Measurements from ENCODE around the gene CYP2J2.
A peak's percentile ranks its signal among the peaks of the same experiment; 100 is the strongest.
"Not testable (repeated sequence)": the region's sequence is repeated elsewhere in the genome, so short reads cannot be mapped to it uniquely, and the experiment has no call there.

The CYP2J2 gene

DNA sequence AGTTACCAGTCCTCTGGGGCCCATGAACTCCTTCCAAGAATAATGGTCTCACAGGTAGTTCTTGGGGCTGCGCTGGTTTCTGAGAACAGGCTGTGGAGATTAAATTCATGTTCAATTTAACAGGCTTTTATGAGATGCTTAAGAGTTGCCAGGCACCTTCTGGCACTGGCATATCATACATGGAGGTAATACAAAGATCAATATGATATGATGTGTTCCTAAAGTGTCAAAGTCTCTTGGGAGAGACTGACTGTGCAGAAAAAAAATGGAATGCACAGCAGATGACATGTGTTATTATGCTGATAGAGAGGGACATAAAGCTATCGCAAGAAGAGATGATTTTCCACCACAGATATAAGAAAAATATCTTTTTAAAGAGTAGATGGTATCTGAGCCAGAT lies 6.8 kb downstream of the CYP2J2 start:
- no peak for DNase-seq

DNA sequence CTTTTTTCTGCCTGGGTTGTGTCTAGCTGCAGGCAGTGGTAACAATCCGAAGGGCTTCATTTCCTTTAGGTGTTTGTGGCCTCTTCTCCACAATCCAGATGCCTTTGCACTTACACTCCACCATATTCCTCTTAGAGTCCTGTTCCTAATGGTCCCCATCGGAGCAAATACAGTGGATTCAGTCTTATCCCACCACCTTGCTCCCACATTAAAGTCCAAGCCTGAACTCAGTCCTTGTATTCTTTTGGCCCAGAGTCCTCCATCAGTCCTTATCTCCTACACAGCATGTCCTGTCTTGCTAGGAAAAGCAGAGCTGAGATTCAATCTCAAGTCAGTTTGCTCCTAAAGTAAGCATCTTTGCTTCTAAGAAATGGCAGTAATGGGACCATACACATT lies 8.8 kb downstream of the CYP2J2 start:
- DNase-seq, result no peak

DNA sequence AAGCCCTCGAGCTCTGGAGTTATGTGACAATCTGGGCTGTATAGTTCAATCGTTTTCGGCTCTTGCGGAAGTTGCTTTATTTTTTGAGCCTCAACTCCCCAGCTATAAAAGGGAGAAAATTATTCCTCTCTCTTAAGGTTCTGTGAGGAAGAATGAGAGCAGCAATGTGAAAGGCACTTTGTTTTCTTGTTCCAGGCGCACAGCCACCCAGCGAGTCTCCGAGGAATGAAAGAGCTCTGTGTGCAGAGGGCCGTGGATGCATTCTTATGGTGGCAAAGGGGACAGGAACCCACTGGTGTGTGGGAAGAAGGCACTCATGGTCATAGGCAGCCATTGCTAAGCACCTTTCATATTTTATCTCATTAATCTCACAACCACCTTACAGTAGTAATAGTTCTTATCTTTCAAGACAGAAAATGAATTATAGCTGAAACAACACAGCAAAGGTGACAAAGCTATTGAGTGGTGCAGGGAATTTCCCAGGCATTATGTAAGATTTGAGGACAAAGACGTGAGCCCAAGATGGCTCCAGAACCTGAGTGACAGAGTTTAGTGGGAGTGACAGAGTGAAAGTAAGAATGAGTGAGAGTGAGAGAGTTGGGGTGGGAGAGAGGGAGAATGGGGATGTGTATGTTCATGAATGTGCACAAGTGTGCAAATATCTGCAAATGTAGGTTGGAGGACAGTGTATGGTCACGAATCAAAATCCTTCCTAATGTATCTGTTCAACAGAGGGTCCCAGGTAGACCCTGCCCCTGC lies 9.4 kb downstream of the CYP2J2 start:
- no peak for DNase-seq

DNA sequence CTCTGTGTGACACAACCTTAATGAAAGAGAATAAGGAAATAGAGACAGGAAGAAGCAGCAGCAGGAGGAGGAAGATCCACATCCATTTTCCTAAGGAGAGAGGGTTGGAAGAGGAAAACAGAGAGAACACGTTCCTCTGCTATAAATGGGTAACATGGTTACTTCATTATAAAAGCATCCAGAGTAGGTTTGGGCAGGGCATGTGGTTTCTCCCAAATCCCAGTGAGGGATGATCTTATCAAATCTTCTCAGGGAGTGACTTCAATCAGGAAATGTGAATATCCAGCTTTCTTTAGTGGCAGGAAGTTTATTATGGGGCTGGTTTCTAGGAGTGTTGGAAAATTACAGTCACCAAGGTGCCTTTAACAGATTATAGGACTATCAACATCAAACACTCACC lies 11.1 kb downstream of the CYP2J2 start:
- no peak for DNase-seq

DNA sequence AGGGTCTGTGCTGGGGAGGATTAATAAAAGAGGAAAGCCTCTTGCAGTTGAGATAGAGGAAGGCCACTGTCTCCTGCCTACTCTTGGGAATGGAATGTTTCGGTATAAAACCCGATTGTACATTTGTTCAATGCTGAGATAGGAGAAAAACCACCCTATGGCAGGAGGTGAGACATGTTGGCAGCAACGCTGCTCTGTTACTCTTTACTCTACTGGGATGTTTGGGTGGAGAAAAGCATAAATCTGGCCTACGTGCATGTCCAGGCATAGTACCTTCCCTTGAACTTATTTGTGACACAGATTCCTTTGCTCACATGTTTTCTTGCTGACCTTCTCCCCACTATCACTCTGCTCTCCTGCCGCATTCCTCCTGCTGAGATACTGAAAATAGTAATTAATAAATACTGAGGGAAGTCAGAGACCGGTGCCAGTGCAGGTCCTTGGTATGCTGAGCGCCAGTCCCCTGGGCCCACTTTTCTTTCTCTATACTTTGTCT lies 11.7 kb downstream of the CYP2J2 start:
- not testable (repeated sequence) for DNase-seq

DNA sequence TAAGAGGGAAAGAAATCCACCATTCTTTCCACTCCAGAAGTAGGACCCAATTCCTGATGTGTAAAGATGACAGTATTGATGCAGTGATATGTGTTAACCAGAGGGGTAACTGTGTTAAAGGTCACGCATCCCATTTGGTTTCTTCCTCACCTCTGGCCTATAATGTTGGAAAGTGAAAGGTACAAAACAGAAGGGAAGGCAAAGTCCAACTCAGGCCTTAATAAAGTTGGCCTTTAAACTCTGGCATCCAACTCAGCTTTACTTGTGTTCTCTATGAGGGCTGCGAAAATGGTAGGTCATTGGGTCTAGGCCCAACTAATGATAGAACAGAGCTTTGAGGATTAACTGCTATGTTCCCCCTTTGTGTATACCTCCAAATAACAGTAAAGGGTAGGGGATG lies 17.9 kb downstream of the CYP2J2 start:
- DNase-seq, result no peak

DNA sequence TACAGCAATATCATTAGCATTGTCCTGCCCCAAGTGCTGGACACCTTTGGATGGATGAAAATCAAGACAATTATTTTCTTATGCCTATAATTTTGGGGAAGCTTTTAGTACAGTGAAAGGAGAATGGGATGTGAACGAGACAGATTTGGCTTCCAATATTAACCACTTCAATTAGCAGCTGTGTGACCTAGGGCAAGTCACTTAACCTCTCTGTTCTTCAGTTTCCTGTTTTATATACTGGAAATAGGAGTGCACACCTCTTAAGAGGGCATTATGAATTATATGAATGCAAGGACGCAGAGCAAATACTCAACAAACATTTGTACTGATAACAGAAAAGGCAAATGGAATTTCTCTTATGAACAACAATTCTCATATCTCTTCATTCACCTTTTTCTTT lies 18.5 kb downstream of the CYP2J2 start:
- DNase-seq, result no peak

DNA sequence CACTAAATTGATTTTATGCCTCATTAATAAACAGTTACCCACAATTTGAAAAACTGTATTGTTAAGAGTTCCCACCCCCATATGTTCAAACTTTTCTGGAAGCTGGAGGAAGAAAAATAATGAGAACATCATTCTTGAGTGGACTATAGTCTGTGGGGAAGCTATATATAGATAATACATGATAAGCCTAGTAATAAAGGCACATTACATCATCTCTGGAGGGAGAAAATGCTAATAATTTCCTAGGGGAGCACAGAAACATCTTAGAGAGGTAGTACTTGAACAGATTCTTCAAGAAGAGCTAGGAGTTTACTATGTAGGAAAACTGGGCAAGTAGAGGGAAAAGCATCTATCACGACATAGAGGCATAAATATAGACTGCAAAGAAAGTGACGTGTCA lies 19.6 kb downstream of the CYP2J2 start:
- DNase-seq, result no peak

DNA sequence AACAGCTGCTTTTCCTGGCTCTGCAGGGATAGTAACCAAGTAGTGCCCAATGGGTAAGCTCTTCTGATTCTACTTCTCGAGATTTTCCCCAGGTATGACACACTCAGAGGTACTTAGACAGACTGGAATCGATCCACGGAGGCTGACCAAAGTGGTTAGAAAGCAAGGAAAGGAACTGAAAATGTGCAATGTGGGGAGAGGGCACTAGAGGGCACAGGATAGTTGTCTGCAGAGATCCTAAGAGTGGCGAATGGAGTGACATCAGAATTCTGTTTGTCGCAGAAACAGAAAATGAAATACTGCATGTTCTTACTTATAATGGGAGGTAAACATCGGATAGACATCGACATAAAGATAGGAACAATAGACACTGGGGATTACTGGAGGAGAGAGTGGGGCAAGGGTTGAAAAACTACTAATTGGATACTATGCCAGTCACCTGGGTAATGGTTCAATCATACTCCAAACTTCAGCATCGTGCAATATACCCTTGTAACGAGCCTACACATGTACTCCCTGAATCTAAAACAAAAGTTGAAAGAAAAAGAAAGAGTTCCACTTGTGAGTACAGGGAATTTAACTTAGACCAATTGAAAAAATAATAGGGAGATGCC lies 23.3 kb downstream of the CYP2J2 start:
- no peak for DNase-seq

DNA sequence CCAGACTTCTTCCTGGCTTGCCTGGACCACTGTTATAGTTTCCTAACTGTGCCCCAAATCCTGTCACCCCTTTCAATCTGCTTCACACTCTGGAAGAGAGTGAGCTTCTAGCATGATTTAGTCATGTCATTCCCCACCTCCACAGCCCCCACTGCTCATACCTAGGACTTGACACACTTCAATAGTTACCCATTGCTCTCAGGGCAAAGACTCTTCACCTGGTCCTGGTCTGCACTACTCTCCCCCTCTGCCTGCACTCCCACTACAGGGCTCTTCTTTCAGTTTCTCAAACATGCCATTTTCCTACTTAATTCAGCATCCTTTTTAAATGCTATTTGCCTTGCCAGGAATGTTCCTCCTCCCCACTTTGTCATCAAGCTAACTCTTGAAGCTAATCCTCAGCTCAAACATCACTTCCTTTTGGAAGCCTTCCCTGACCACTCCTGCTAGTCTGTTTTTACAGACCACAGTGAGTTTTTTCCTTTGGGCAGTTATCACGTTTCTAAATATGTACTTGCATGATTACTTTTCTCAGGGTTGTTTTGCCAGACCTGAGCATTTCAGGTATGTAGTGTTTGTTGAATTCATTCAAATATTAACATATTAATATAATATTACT lies 24.7 kb downstream of the CYP2J2 start:
- no peak for DNase-seq

DNA sequence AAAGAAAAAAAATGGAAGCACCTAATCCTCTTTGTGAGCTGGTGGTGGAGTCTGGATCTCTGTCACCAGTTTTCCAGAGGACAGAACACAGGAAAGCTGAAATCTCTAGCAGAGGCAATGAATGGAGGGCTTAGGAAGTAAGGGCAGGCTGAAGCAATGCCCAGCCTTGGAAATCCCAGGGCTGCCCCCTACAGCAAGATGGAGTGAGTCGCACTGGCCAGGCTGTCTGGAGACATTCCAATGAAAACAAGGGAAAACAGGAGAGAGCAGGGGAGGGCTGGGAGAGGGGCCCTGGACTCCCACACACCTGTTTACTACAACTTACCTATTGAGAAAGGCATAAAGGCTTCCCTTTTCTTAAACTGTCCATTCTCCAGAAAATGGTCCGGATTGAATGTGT lies 25.9 kb downstream of the CYP2J2 start:
- no peak for DNase-seq

DNA sequence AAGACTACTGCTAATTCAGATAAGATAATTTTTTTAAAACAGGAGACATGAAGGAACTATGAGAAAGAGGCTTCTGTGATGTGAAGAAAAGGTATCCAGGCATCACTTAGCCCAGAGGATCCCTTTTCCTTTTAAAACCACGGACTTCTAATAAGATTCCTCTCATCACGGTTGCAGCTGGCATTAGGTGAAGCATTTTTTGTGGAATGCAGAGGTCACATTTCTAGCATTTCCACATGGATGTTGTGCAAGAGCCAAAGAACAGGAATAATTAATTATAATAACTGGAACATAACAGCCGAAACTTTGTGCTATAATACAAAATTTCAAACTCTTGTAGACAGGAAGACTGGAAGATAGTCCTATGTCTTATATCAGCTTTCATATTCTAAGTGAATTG lies 27.6 kb downstream of the CYP2J2 start:
- no peak for DNase-seq

DNA sequence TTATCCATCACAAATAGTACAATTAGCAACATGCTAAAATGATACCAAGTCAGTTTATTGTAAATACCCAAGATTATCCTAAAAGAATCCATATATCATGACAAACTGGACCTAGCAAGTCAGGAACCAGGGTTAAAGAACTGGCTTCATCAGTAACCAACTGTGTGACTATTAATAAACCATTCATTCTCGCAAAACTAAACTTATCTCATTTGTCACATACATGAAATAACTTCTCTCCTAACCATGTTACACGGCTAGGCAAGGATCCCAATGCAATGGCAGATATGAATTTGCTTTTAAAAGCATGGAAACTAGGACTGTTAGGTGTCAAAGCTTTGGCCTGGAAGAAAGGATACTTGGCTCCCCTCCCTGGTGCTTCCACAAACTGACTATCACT lies 29.4 kb downstream of the CYP2J2 start:
- DNase-seq, result no peak

DNA sequence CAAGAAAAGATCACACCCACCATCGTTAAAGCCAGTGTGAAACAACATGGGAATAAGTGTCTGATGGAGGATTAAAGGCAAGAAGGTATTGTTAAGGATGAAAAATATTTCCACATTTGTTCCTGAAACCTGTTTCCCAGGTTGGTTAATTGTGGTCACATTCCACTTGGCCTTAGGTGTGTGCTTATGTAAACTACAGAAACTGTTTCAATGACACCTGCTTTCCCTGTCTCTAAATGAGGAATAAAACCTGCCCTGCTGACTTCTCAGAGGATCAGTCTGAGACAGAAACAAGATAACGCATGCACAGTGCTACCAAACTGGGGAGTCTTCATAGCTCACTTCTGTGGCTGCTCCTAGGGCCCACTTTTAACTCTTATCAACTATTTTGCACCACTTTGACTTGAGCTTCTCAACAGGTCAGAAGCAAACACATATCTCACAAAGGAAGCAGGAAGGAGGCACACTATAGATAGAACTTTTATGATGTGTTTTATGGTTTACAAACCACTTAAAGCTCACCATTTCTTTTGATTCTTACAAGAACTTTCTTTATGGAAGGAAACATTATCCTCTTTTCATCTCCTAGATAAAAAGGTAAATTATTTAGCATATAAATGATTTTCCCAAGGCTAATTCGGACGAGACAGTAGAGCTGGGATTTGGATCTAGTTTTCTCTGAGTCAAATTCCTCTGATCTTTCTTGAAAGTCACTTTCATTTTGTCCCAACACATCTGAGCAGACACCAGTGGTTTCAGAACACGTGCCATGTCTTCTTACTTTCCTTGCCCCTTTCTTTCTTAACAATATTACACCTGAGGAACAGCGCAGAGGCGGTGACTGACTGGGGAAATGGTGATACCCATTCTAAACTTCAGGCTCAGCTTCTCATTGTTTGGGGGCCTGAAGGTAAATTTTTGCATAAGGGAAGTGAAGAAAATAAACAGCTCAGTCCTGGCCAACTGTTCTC lies 33.4 kb downstream of the CYP2J2 start:
- DNase-seq, result no peak

DNA sequence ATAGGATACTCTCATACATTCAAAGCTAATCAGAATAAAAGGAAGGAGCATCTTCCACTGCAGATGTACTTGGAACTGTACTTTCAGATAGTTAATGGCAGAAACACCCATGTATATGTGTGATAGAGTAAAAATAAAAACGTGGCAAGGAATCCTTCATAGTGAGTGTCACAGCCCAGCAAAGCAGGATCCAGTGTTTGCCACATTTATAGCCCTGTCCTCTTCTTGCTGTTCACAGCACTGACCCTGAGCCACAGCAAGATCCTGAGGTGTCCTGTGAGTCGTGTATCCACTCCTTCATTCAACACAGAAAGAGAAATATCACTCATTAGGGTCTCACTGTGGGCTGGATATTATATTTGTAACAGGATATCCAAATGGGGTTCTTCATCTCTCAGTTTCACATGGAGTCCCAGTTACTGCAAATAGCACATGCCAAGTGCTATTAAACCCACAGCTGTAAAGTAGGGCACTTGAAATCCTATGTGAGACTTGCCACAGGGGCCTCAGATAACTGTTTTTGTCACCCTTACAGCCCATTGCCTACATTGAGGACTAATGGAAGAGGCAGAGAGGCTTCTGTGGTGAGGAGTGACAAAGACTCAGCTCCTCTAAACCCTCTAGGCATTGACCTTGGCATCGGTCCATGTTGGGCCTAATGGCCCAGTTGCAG lies 41.3 kb downstream of the CYP2J2 start:
- DNase-seq, result no peak

DNA sequence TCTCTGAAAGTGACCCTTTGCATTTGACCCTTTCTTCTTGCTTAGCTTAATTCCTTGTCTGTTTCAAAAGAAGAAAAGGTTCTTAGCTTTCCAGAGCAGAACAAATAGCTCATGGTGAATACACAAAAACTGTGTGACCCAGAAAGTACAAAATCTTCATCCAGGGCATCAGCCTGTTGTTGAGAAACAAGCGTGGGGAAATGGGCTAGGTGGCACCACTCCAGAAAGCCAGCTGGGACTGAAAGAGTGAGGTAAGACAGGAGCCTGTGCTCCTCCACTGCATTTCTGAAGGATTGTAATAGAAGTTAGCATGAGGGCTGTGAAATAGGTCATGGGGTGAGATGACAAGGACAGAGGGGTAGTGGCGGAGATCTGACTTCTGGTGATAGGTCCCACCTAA lies 45.8 kb downstream of the CYP2J2 start:
- no peak for DNase-seq

DNA sequence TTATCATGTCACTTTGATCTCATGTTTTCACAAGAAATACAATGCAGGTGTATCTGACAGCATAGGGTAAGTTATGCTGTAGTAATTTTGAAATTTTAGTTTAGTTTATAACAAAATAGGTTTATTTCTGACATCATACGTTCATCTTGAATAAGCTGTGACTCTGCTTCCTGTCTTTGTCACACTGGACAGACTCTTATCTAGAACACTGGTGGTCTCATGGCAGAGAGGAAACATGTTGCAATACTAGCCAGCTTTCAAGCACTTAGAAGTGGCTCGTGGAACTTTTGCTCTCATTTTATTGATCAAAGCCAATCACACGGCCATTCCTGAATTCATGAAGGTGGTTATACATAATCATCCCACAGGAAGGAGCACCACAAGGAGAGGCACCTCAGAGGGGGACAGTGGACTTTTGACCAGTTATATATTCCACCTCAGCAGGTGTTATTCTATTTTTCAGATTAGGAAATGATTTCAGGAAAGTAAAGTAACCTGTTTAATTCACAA lies 46.5 kb downstream of the CYP2J2 start:
- DNase-seq, result no peak

DNA sequence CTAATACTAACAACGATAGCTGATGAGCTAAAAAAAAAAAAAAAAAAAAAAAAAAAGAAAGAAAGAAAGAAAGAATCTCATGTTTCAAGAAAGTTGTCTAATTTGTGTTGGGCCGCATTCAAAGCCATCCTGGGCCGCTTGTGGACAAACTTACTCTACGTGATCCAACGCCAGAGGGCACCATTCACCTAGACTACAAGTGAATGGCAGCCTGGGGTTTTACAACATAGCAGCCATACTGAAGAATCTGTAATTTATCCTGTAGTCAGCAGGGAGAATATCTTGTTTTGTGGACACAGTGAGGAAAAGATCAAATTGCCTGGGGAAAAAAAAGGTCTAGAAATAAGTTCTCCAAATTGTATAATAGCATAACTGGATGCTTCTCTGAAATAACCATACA lies 47.0 kb downstream of the CYP2J2 start:
- peak; percentile 68 for DNase-seq

DNA sequence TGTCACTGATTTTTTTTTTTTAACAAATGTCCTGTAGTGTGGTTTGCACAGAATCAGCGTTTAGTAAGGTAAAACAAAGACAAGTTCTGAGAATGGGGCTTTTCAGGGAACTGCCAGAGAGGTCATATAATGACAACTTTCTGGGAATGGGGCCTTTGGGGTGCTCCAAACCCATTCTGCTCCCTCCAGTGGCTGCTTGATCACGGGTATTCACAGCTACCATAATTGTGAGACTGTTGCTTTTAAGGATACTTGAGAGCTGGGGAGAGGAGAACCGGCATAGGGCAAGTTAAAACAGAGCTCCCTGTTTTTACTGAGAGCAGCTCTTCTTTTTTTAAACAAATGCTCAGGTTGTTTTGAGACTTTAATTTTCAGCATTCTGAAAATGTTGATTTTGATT lies 48.2 kb downstream of the CYP2J2 start:
- no peak for DNase-seq

DNA sequence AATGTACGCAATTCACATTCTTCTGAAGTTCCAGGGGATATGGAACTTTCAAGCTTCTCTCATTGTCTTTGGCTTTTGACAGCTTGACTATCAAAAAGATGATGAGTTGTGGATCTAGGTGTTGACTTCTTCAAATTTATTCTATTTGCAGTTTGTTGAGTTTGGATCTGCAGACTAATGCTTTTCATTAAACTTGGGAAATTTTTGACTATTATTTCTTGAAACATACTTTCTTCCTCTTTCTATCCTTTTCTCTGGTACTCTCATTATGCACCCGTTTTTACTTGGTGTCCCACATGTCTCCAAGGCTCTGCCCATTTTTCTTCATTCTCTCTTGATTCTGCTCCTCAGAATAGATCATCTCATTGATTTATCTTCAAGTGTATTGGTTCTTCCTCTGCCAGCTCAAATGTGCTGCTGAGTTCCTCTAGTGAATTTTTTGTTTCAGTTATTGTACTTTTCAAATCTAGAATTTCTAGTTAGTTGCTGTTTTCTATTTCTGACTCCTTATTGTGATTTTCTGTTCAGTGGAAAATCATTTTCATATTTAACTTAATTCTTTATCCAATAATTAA lies 49.4 kb downstream of the CYP2J2 start:
- no peak for DNase-seq

DNA sequence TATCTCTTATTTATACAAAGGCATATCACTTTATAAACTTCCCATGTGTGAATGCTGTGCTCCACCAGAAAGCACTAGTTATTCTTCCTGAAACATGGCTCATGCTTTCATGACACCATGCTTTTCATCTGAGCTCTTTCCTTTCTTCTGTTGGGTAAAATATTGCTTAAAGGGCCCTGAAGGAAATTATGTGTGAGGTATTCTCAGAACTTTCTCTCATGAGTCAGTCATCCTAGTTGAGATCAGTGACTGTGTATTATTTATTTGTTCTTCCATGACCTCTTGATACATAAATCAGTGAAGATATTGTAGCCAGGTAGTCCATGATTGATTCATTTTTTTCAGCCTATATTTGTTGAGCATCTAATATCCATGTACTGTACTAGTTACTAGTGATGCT lies 54.8 kb downstream of the CYP2J2 start:
- DNase-seq, result no peak

DNA sequence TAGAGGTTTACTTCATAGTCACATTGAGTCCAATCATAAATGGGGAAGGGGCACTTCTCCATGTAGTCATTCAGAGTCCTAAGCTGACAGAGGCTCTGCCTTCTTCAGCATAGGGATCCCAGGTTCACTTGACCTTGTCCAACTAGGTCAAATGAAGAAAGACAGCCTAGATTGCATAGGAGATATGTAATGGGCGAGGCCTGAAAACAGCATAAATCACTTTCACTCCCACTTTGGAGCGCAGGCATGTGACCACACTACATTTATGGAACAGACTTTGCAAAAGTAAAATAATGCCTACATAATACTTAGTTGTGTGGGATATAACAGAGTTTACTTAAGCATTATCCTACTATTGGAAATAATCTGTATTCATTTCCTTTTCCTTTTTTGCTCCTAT lies 60.1 kb downstream of the CYP2J2 start:
- no peak for DNase-seq

All from activated effector memory CD4-positive, alpha-beta T cell treated with anti-CD3 and anti-CD28 coated beads, Interleukin-2, amount 50 U/mL, for 16 hours (primary cell).